PC-3 (cell line): ENCODE results near the gene PLXNB2. TPM values are rescaled to one million over a fixed set of nuclear protein-coding genes. Genes with fewer than 3 reads are reported as not detected.
"Not testable (repeated sequence)": the region's sequence is repeated elsewhere in the genome, so short reads cannot be mapped to it uniquely, and the experiment has no call there.

ENCODE experiments used
- ATAC-seq: fragments of 200-7000 bp; cut with Tn5 transposase; 2 replicates; pipeline ENCODE4 v1.9.1; 2020; ENCODE audit warnings: mild to moderate bottlenecking, moderate library complexity
- BruUV-seq: library from RNA; stranded (reverse); fragments of 400-500 nt; replicated peaks from 2 replicates; lab custom pipeline; 2021; lab: Mats Ljungman, UMichigan
- CTCF ChIA-PET: fragments of 300-600 bp; sonication (Branson Sonifier 250); formaldehyde crosslinking; loops from one replicate; lab custom pipeline; 2022; ENCODE audit warnings: antibody characterized with exemption; lab: Charles Lee
- POLR2A ChIA-PET: fragments of 300-600 bp; sonication (Branson Sonifier 250); formaldehyde crosslinking; loops from one replicate; lab custom pipeline; 2022; ENCODE audit warnings: antibody characterized with exemption; ENCODE audit not compliant: unreplicated experiment; lab: Charles Lee
- DNase-seq: peaks from one replicate; pipeline ENCODE4 v3.0.0-alpha.2; 2015
- H2AFZ ChIP-seq: fragments of 300-600 bp; sonication (generic); 2 replicates; pipeline ENCODE4 v1.6.0; 2016; ENCODE audit warnings: antibody characterized with exemption, low read length
- H3F3A ChIP-seq: fragments of 300-600 bp; sonication (generic); one replicate; pipeline ENCODE4 v1.6.0; 2017; ENCODE audit warnings: antibody characterized with exemption, low read length, control low read depth, mild to moderate bottlenecking; ENCODE audit not compliant: unreplicated experiment
- H3K27ac ChIP-seq: fragments of 300-600 bp; sonication (generic); 2 replicates; pipeline ENCODE4 v1.5.1; 2016; ENCODE audit warnings: mild to moderate bottlenecking, low read length
- H3K27me3 ChIP-seq: fragments of 300-600 bp; sonication (generic); 2 replicates; pipeline ENCODE4 v1.6.1; 2016; ENCODE audit warnings: low read length, mixed read lengths
- H3K36me3 ChIP-seq: fragments of 300-600 bp; sonication (generic); 2 replicates; pipeline ENCODE4 v1.6.1; 2016; ENCODE audit warnings: low read depth, mixed run types, low read length, mixed read lengths
- H3K4me1 ChIP-seq: fragments of 300-600 bp; sonication (generic); 2 replicates; pipeline ENCODE4 v1.5.1; 2016; ENCODE audit warnings: low read length; ENCODE audit not compliant: insufficient read depth
- H3K4me2 ChIP-seq: fragments of 300-600 bp; sonication (generic); 2 replicates; pipeline ENCODE4 v1.6.0; 2016; ENCODE audit warnings: low read length
- H3K4me3 ChIP-seq: fragments of 300-600 bp; sonication (generic); 2 replicates; pipeline ENCODE4 v1.5.1; 2016; ENCODE audit warnings: mild to moderate bottlenecking, low read length, mixed read lengths
- H3K79me2 ChIP-seq: fragments of 300-600 bp; sonication (generic); 2 replicates; pipeline ENCODE4 v1.6.1; 2017; ENCODE audit warnings: low read length, mixed read lengths
- H3K9ac ChIP-seq: fragments of 300-600 bp; sonication (generic); 2 replicates; pipeline ENCODE4 v1.6.0; 2016; ENCODE audit warnings: mild to moderate bottlenecking, low read length
- H3K9me2 ChIP-seq: fragments of 300-600 bp; sonication (generic); replicated peaks from 2 replicates; pipeline ENCODE4 v1.6.1; 2016; ENCODE audit warnings: mixed run types, low read length, mixed read lengths
- H3K9me3 ChIP-seq: fragments of 300-600 bp; sonication (generic); 2 replicates; pipeline ENCODE4 v1.6.1; 2016; ENCODE audit warnings: low read length, mixed read lengths
- H4K20me1 ChIP-seq: fragments of 300-600 bp; sonication (generic); 2 replicates; pipeline ENCODE4 v1.6.1; 2016; ENCODE audit warnings: low read length, mixed read lengths
- EZH2 ChIP-seq: fragments of 300-600 bp; sonication (generic); IDR thresholded peaks from one replicate; pipeline ENCODE4 v1.6.1; 2017; ENCODE audit warnings: antibody characterized with exemption, mild to moderate bottlenecking, low read length; ENCODE audit not compliant: unreplicated experiment
- EZH2phosphoT487 ChIP-seq: fragments of 300-600 bp; sonication (generic); IDR thresholded peaks from 2 replicates; pipeline ENCODE4 v1.6.1; 2018; ENCODE audit warnings: mild to moderate bottlenecking, antibody characterized with exemption, low read length, borderline replicate concordance
- intact Hi-C: fragments of 100-400 bp; cut with micrococcal nuclease; formaldehyde crosslinking; loops from 2 replicates; pipeline ENCODE4 v1.9.0; 2023
- total RNA-seq: library from RNA; depleted of rRNA; stranded (reverse); fragments of >200 nt; gene quantifications from 2 replicates; pipeline ENCODE4 v1.2.3, GENCODE V29; 2014
- TF ChIP-seq, protein P1 (sequence below): fragments of 300-600 bp; sonication (generic); conservative IDR thresholded peaks from 2 replicates; pipeline ENCODE4 v1.5.1; 2017; ENCODE audit warnings: antibody characterized with exemption, low read depth, mild to moderate bottlenecking, low read length

PLXNB2 gene
- total RNA-seq, 1 experiment from 2014 or later = 68.2 TPM

DNA sequence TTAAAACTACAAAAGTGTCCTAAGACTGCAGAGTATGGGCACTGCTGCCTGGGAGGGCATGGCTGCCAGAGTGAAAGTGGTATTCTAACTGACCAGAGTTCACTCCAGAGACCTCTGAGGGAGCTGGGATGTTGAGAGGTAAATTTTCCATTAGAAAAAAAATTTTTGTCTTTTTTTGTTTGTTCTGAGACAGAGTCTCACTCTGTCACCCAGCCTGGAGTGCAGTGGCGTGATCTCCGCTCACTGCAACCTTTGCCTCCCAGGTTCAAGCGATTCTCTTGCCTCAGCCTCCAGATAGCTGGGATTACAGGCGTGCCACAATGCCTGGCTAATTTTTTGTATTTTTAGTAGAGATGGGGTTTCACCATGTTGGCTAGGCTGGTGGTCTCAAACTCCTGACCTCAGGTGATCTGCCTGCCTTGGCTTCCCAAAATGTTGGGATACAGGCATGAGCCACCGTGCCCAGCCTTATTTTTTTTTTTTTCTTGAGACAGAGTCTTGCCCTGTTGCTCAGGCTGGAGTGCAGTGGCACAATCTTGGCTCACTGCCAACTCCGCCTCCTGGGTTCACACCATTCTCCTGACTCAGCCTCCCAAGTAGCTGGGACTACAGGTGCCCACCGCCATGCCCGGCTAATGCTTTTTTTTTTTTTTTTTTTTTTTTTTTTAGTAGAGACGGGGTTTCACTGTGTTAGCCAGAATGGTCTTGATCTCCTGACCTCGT, 15.1 kb upstream of the PLXNB2 start:
- H3K27ac ChIP-seq, DNase-seq, POLR2A ChIA-PET, H4K20me1 ChIP-seq, H2AFZ ChIP-seq, CTCF ChIA-PET, H3K4me2 ChIP-seq, H3K9ac ChIP-seq, H3F3A ChIP-seq, H3K4me3 ChIP-seq, H3K27me3 ChIP-seq, H3K36me3 ChIP-seq, BruUV-seq, H3K4me1 ChIP-seq, intact Hi-C loops, H3K79me2 ChIP-seq, ATAC-seq, H3K9me2 ChIP-seq, H3K9me3 ChIP-seq: not testable (repeated sequence)

DNA sequence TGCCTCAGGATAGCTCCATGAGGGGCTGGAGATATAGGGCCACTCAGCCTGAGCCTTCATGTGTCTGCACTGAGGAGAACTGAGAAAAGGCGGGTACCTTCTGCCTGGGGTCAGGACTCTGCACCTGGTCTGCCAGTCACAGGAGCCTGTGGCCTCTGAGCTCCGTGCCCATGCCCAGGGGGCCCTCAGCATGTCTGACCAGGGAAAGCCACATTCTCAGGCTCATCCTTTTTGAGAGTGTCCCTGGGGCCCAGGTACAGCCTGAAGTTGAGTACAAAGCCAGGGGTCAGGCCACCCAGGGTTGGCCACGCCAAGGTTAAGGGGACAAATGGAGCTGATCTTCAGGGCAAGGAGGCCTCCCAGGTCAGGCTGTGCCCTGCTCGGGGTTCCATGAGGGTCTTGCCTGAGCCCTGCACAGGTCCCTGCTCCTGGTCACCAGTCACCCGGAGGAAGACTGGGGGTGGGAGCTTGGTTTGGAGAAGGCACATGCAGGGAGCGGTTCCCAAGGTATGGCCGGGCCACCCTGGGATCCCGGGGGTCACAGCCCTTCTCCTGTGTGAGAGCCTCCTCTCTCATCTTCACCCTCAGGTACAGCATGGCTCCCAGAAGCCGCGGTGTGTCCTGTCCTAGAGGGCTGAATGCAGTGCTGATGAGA, 13.4 kb upstream of the PLXNB2 start:
- ATAC-seq (no peak), DNase-seq (no peak)
- H3K79me2 ChIP-seq = no peaks in the 10 kb centered on the region
- H2AFZ ChIP-seq = no peak overlapping the region
- no peak overlapping the region for H3K9ac ChIP-seq
- no peaks in the 10 kb centered on the region for H4K20me1 ChIP-seq
- H3K4me3 ChIP-seq = no peak overlapping the region
- no TSS peak for BruUV-seq
- POLR2A ChIA-PET = no interaction called here
- CTCF ChIA-PET = no interaction called here
- no peaks in the 10 kb centered on the region for H3K9me3 ChIP-seq
- no peak overlapping the region for H3K27ac ChIP-seq
- no peak overlapping the region for H3K4me2 ChIP-seq
- intact Hi-C loops = no loop called here
- no peaks in the 10 kb centered on the region for H3K36me3 ChIP-seq
- H3K27me3 ChIP-seq = no peaks in the 10 kb centered on the region
- H3K4me1 ChIP-seq = no peaks in the 10 kb centered on the region
- H3F3A ChIP-seq = no peaks in the 10 kb centered on the region
- TF ChIP-seq EZH2phosphoT487 (no peak), EZH2 (no peak)
- TF ChIP-seq, protein P1, sequence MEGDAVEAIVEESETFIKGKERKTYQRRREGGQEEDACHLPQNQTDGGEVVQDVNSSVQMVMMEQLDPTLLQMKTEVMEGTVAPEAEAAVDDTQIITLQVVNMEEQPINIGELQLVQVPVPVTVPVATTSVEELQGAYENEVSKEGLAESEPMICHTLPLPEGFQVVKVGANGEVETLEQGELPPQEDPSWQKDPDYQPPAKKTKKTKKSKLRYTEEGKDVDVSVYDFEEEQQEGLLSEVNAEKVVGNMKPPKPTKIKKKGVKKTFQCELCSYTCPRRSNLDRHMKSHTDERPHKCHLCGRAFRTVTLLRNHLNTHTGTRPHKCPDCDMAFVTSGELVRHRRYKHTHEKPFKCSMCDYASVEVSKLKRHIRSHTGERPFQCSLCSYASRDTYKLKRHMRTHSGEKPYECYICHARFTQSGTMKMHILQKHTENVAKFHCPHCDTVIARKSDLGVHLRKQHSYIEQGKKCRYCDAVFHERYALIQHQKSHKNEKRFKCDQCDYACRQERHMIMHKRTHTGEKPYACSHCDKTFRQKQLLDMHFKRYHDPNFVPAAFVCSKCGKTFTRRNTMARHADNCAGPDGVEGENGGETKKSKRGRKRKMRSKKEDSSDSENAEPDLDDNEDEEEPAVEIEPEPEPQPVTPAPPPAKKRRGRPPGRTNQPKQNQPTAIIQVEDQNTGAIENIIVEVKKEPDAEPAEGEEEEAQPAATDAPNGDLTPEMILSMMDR = no peak
- H3K9me2 ChIP-seq = no peaks in the 10 kb centered on the region

DNA sequence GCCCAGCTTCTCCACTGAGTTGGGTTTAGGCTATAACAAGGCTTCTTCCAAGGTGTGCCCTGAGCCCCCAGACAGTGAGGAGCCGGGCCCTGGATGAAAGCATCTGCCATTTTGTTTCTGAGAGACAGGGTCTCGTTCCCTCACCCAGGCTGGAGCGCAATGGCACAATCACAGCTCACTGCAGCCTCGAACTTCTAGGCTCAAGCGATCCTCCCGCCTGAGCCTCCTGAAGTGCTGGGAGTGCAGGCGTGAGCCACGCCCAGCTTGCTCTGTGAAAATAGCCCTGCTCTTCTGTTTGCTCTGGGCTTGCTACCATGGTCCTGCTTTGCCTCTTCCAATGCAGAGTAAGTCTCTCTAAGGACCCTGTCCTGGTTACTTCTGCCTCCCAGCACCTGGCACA, 12.7 kb upstream of the PLXNB2 start:
- Histone ChIP-seq H3K4me1 (no peaks in the 10 kb centered on the region), H3K36me3 (no peaks in the 10 kb centered on the region), H3K9me3 (no peaks in the 10 kb centered on the region), H3K4me3 (no peak overlapping the region), H3K9me2 (no peaks in the 10 kb centered on the region), H3K79me2 (no peaks in the 10 kb centered on the region), H4K20me1 (no peaks in the 10 kb centered on the region), H2AFZ (no peak overlapping the region), H3K27me3 (no peaks in the 10 kb centered on the region), H3K4me2 (no peak overlapping the region), H3K9ac (no peak overlapping the region), H3F3A (no peaks in the 10 kb centered on the region), H3K27ac (no peak overlapping the region)
- ChIA-PET CTCF (no interaction called here), POLR2A (no interaction called here)
- no peak for ATAC-seq
- no TSS peak for BruUV-seq
- DNase-seq = no peak
- intact Hi-C loops = no loop called here
- TF ChIP-seq EZH2 = no peak
- TF ChIP-seq, protein P1 = no peak
- no peak for TF ChIP-seq EZH2phosphoT487
